SKM-1 treated with dmso at 0.1 percent for 144 hours (cell line): Measurements from ENCODE around the gene CLASP1.
A peak's percentile ranks its signal among the peaks of the same experiment; 100 is the strongest.

ENCODE experiments used
- DNase-seq: peaks from one replicate; lab custom pipeline; 2025; ENCODE audit not compliant: unreplicated experiment; lab: John Stamatoyannopoulos, UW

The CLASP1 gene

GRCh38 chr2:121625953-121626352 is 23.3 kb downstream of the CLASP1 start:
- DNase-seq = no peak

- no peak for DNase-seq
Observed at GRCh38 chr2:121617042-121617599, 32.1 kb downstream of the CLASP1 start.

DNA sequence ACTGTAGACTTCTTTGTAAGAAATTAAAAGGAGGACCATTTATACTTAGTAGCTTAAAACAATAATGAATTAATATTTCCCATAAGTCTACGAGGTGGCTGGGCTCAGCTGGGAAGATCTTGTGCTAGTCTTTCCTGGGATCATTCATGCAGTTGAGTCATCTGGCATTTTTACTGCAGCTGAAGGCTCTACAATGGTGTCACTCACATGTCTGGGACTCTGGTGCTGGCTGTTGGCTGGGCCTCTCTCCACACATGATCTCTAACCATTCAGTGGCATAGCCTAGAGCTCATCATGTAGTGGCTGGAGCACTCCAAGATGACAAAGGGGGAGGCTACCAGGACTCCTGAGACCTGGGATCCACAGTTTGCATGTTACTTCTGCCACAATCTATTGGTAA is 35.5 kb downstream of the CLASP1 start:
- no peak for DNase-seq

DNA sequence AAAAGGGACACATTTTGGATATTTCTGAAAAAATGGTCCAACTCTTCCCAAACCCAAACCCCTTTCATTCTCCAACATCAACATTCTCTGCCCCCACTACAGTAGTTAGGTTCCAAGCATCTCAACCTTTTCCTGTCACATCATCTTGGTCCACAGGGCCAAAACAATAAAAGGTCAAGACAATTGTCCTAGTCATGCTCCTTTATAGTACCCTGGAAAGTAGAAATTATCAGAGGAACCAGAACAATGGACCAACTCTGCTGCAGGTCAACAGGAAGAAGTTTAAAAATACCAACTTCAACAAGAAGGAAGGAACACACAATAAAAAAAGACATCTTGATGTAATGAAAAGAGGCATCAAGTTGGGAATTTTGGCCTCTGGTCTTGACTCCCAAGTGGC is 36.1 kb downstream of the CLASP1 start:
- DNase-seq = no peak

DNA sequence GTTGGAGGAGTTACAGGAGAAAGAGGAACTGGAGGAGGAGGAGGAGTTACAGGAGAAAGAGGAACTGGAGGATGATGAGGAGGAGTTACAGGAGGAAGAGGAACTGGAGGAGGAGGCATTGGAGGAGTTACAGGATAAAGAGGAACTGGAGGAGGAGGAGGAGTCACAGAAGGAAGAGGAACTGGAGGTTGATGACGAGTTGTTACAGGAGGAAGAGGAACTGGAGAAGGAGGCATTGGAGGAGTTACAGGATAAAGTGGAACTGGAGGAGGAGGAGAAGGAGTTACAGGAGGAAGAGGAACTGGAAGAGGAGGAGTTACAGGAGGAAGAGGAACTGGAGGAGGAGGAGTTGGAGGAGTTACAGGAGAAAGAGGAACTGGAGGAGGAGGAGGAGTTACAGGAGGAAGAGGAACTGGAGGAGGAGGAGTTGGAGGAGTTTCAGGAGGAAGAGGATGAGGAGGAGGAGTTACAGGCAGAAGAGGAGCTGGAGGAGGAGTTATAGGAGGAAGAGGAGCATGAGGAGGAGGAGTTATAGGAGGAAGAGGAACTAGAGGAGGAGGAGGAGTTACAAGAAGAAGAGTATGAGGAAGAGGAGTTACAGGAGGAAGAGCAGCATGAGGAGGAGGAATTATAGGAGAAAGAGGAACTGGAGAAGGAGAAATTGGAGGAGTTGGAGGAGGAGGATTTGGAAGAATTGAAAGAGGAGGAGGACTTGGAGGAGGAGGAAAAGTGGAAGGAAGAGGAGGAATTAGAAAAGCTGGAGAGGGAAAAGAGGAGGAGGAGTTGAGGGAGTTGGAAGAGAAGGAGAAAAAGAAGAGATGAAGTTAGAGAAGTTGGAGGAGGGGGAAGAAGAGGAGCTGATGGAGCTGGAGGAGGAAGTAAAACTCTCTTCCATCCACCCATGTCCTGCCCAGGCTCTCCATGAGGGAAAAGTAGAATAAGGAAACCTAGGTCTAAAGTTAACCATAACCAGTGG is 37.2 kb downstream of the CLASP1 start:
- DNase-seq = peak; percentile 89

- DNase-seq = peak; percentile 25
Observed at GRCh38 chr2:121611048-121611649, 38.1 kb downstream of the CLASP1 start.

GRCh38 chr2:121610487-121610874 is 38.8 kb downstream of the CLASP1 start:
- peak; percentile 35 for DNase-seq

DNA sequence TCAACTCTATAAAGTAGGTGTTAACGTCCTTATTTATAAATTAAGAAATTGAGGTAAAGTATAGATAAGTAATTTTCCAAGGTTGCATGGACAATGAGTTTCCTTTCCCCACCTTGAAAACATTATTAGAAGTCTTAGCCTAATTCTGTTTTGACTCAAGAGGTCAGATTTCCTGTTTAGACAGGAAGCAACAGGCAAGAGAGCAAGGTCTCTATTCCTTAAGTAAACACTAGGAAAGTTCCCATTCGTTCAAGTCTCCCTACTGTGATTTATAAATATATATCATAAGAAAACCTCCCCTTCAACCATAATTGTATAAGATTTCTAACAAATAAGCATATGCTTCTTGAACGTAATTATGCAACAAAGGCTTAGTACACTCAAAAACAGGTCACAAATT is 40.3 kb downstream of the CLASP1 start:
- no peak for DNase-seq

DNA sequence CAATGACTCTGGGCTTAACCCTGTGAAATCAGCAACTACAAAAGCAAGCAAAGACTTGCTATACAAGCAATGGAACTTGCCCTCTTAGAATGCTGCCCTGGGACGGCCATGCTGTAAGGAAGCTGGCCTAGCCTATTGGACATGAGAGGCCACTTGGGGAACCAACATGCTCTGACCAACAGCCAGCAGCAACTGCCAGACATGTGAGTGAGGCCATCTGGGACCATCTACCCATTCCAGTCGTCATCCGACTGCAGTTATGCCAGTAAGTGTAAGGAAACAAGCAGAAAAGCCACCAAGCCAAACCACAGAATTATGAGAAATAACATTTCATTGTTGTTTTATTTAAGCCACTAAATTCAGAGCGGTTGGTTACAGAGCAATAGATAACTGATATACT is 40.9 kb downstream of the CLASP1 start:
- DNase-seq = no peak

- DNase-seq = no peak
Observed at GRCh38 chr2:121605820-121606733, 43.2 kb downstream of the CLASP1 start.

GRCh38 chr2:121603185-121603584 is 46.1 kb downstream of the CLASP1 start:
- no peak for DNase-seq

DNA sequence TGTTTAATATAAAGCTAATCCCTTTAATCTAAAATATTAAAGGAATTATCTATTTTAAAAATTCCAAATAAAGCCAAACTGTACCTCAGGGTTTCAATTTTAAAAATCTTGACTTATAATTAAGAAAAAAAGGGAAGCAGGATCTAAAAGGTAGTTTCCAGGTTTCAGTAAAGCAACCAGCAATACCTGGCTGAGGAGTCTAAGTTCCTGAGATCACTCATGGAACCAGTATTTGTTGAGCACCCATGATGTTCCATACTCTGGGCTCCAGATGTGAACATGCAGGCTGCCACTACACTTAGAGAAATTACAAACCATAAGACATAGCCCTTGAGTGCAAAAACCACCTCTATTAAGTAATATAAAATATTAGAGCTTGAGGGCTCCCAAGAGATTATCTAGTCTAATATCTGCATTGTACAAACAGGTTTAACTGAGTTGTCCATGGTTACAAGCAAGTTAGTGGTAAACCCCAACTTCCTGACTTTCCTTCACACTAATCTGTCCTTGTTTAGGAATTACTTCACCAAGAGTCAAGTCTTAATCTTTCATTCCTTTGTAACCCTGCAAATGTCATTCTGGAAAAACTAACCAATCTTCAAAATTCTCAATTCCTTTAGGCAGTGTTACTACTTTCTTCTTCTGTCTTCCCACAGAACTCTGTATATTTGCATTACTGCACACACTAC is 49.2 kb downstream of the CLASP1 start:
- DNase-seq = no peak

GRCh38 chr2:121598087-121598486 is 51.2 kb downstream of the CLASP1 start:
- DNase-seq = no peak

DNA sequence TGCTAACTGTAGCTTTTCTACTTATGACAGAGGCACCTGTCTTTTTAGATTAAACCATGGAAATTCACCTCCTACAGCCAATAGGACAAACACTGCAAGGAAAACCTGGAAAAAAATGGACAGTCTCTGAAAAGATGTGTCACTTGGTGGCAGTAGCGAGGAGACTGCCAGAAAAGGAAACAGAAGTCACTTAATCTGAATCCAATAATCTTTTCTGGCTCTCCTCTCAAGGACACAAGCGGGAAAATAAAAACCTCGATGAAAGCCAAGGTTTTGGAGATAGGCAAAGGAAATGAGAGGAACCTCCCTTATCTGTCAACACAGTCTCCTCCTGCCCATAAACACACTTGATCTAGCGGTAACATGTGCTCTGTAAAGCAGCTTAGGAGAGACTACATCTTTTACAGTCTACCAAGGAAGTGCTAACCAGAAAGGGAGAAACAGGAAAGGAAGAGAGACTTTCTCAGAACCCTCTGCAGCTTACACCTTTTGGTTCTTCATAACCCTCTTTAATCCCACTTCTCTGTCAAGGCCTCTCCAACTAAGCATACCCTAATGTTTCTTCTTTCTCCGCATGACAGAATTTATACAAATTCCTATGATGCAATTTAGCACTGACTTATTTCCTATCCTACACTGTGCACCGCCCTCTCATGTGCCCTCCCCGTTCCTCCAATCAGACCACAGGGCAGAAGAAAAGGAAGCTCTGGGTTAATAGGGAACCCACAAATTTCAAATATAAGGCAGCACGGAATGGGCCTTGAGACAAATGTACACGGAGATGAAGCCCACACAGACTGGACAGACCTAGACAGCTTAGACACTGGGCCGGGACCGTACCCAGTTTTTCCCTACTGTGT is 52.8 kb downstream of the CLASP1 start:
- peak; percentile 88 for DNase-seq

GRCh38 chr2:121595012-121595891 is 54.0 kb downstream of the CLASP1 start:
- no peak for DNase-seq

- DNase-seq = no peak
Observed at GRCh38 chr2:121591199-121591598, 58.1 kb downstream of the CLASP1 start.

DNA sequence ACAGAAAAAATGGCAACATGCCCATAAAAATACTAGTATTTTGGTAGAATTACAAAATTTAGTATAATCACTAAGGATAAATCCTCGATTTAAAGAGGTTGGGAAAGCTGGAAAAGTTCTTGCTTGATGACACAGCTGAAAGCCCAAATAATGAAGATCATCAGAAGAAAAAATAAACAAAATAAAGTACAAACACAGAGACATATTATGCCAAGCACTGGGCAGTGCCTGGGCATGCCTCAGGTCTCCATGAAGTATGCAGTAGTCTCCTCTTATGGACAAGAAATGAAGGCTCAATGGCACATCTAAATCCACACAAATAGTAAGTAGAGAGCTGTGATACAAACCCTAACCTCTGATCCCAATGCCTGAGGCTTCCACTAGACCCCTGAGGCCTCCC is 60.9 kb downstream of the CLASP1 start:
- no peak for DNase-seq

- DNase-seq = no peak
Observed at GRCh38 chr2:121587131-121587530, 62.1 kb downstream of the CLASP1 start.

DNA sequence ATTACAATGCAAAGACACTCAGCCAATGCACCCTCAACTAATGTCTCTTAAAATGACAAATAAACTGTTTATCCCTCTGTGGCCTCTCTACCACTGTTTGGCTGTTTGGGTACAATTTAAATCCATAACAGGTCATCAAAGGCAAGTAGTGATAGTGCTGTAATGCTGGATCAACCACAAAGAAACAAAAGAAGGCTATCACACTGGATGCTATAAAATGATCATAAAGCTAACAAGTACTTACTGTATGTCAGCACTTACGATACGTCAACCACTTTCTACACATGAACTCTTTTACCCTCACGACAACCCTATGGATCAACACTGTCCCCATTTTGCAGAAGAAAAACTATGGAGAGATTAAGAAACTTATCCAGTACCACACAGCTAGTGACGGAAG is 64.5 kb downstream of the CLASP1 start:
- DNase-seq = no peak
